AG04450 (cell line): Measurements from ENCODE around the gene MOB1A. TPM values are rescaled to one million over a fixed set of nuclear protein-coding genes. Genes with fewer than 3 reads are reported as not detected.

Experiments used
- CTCF ChIA-PET: fragments of 300-600, 350-600 bp; formaldehyde crosslinking; extraction: SDS; loops from one replicate; lab custom pipeline; 2022; ENCODE audit warnings: antibody characterized with exemption, inconsistent platforms; lab: Charles Lee
- POLR2A ChIA-PET: fragments of 350-600 bp; formaldehyde crosslinking; extraction: SDS; loops from one replicate; lab custom pipeline; 2021; ENCODE audit warnings: antibody characterized with exemption, inconsistent platforms; lab: Yijun Ruan, JAX
- DNase-seq: peaks from one replicate; pipeline ENCODE4 v3.0.0-alpha.2; 2011; ENCODE audit warnings: low read depth, low spot score
- H3K27ac ChIP-seq: one replicate; pipeline ENCODE4 v1.5.1; 2012; ENCODE audit warnings: low read depth, low read length, control low read depth
- H3K27me3 ChIP-seq: one replicate; pipeline ENCODE4 v1.6.0; 2012; ENCODE audit warnings: low read length; ENCODE audit not compliant: control insufficient read depth, insufficient read depth
- H3K4me3 ChIP-seq: 2 replicates; pipeline ENCODE4 v1.5.1; 2011; ENCODE audit warnings: mild to moderate bottlenecking, low read depth, low read length, control low read depth
- H3K9me3 ChIP-seq: 2 replicates; pipeline ENCODE4 v1.5.1; 2012; ENCODE audit warnings: low read length; ENCODE audit not compliant: control insufficient read depth, insufficient read depth
- CTCF ChIP-seq: IDR thresholded peaks from 2 replicates; pipeline ENCODE4 v1.5.1; 2011; ENCODE audit warnings: low read depth, low read length, control low read depth, inconsistent platforms
- polyA plus RNA-seq: library from polyadenylated mRNA; depleted of rRNA; stranded (reverse); fragments of >200 nt; gene quantifications from 2 replicates; pipeline ENCODE4 v1.2.3, GENCODE V29; 2011

Gene MOB1A
- polyA plus RNA-seq, 1 experiment, result 59.7 TPM

GRCh38 chr2:74142340-74142739 is 36.3 kb downstream of the MOB1A start:
- peak; percentile 18; the same call in 1 of the 2 replicates for TF ChIP-seq CTCF
- no peaks in the 10 kb centered on the region for H3K27me3 ChIP-seq
- no peak overlapping the region for H3K4me3 ChIP-seq
- POLR2A ChIA-PET, result no interaction called here
- H3K27ac ChIP-seq, result no peak overlapping the region
- CTCF ChIA-PET, result no interaction called here
- no peak for DNase-seq
- no peaks in the 10 kb centered on the region for H3K9me3 ChIP-seq

- Histone ChIP-seq H3K9me3 (no peaks in the 10 kb centered on the region), H3K27me3 (no peaks in the 10 kb centered on the region), H3K27ac (no peak overlapping the region), H3K4me3 (no peak overlapping the region)
- no peak for DNase-seq
- TF ChIP-seq CTCF, result peak; percentile 24
- CTCF ChIA-PET, result interaction anchor here (0.6 to 1.4 kb wide), 3 partner anchors 9 to 315 kb away, joined by 3 read pairs; partner anchors contain the start of gene BOLA3
- POLR2A ChIA-PET, result interaction anchor here (0.6 kb wide), 1 partner anchor 168 kb away, joined by 5 read pairs; no protein-coding TSS in a partner anchor
These were observed 39.9 kb downstream of the MOB1A start for GRCh38 chr2:74138600-74139323.

GRCh38 chr2:74137651-74138599 is 40.8 kb downstream of the MOB1A start:
- Histone ChIP-seq H3K9me3 (no peaks in the 10 kb centered on the region), H3K27me3 (no peaks in the 10 kb centered on the region), H3K4me3 (no peak overlapping the region), H3K27ac (no peak overlapping the region)
- no peak for TF ChIP-seq CTCF
- no peak for DNase-seq
- CTCF ChIA-PET, result interaction anchor here (0.7 to 1.4 kb wide), 2 partner anchors 9 to 18 kb away, joined by 3 to 5 read pairs; partner anchors contain the start of gene BOLA3
- POLR2A ChIA-PET, result no interaction called here

- ChIA-PET POLR2A (no interaction called here), CTCF (no interaction called here)
- Histone ChIP-seq H3K27me3 (no peaks in the 10 kb centered on the region), H3K4me3 (no peak overlapping the region), H3K9me3 (no peaks in the 10 kb centered on the region; the same call in 1 of the 2 replicates), H3K27ac (no peak overlapping the region)
- DNase-seq, result no peak
- TF ChIP-seq CTCF, result no peak
These were observed 46.8 kb downstream of the MOB1A start for GRCh38 chr2:74131901-74132300.
